GM21717 (cell line): ENCODE measurements around the gene DPP6.

Experiments
- ATAC-seq: cut with Tn5 transposase; IDR thresholded peaks from one replicate; pipeline ENCODE4 v1.9.1; 2021; ENCODE audit warnings: mild to moderate bottlenecking, moderate library complexity; ENCODE audit not compliant: unreplicated experiment

DPP6 gene

GRCh38 chr7:154390961-154391360, 338.8 kb downstream of the DPP6 start:
- ATAC-seq, result no peak

- ATAC-seq, result no peak
Measured at GRCh38 chr7:154394804-154395203, 342.6 kb downstream of the DPP6 start.

GRCh38 chr7:154406312-154406711, 354.1 kb downstream of the DPP6 start:
- no peak for ATAC-seq

GRCh38 chr7:154409703-154410311, 357.6 kb downstream of the DPP6 start:
- ATAC-seq, result no peak

GRCh38 chr7:154412105-154412504, 359.9 kb downstream of the DPP6 start:
- ATAC-seq, result no peak

GRCh38 chr7:154415709-154416399, 363.7 kb downstream of the DPP6 start:
- ATAC-seq, result no peak

- ATAC-seq, result no peak
Measured at GRCh38 chr7:154416714-154417113, 364.5 kb downstream of the DPP6 start.

GRCh38 chr7:154419344-154419743, 367.1 kb downstream of the DPP6 start:
- no peak for ATAC-seq

GRCh38 chr7:154423231-154423630, 371.0 kb downstream of the DPP6 start:
- ATAC-seq, result no peak

- no peak for ATAC-seq
Measured at GRCh38 chr7:154424350-154424749, 372.2 kb downstream of the DPP6 start.

GRCh38 chr7:154425271-154425670, 373.1 kb downstream of the DPP6 start:
- no peak for ATAC-seq

GRCh38 chr7:154426778-154427177, 374.6 kb downstream of the DPP6 start:
- no peak for ATAC-seq

GRCh38 chr7:154427533-154427932, 375.3 kb downstream of the DPP6 start:
- no peak for ATAC-seq

GRCh38 chr7:154429666-154430404, 377.6 kb downstream of the DPP6 start:
- no peak for ATAC-seq

- no peak for ATAC-seq
Measured at GRCh38 chr7:154430640-154431039, 378.4 kb downstream of the DPP6 start.

- ATAC-seq, result no peak
Measured at GRCh38 chr7:154431045-154431444, 378.8 kb downstream of the DPP6 start.

- no peak for ATAC-seq
Measured at GRCh38 chr7:154433632-154434598, 381.7 kb downstream of the DPP6 start.

- no peak for ATAC-seq
Measured at GRCh38 chr7:154436560-154436959, 384.4 kb downstream of the DPP6 start.

GRCh38 chr7:154437234-154437633, 385.0 kb downstream of the DPP6 start:
- no peak for ATAC-seq

- ATAC-seq, result no peak
Measured at GRCh38 chr7:154438571-154439367, 386.6 kb downstream of the DPP6 start.
